HFF-Myc (cell line): ENCODE measurements around the gene POMP.

Experiments
- DNase-seq: peaks from one replicate; pipeline ENCODE4 v3.0.0-alpha.2; 2011; ENCODE audit warnings: low read depth; ENCODE audit errors: extremely low read depth
- H3K4me3 ChIP-seq: replicated peaks from 2 replicates; pipeline ENCODE4 v1.5.1; 2011; ENCODE audit warnings: low read depth, mild to moderate bottlenecking, control low read depth, low read length
- TF ChIP-seq, protein P1 (sequence below): IDR thresholded peaks from 2 replicates; pipeline ENCODE4 v1.5.1; 2012; ENCODE audit warnings: mild to moderate bottlenecking, low read depth, low read length, control low read depth; ENCODE audit errors: missing control alignments

POMP gene

DNA sequence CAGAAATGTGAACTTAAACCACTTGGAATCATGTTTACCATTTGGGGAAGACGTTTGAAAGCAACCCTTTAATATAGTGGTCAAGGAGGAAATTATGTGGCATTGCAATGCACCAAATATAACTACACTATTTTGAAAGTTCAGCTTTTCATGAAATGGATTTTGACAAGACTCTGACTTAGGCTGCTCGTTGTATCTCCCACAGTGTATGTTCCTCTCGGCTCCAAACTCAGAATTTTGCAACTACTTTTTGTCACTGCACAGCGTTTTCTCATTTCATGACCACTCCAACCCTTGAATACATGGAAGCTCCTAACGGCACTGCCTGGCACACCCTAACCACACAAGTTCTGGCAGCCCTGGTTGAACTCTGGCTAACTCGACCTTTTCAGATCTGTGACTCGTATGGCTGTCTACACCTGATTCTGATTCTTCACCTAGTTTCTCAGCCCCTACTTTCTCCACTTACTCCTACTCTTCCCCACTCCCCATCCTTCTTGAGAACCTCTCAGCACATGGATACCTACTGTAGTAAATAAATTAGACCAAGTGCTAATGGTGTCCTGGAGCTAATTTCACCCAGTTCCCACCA, 7.0 kb upstream of the POMP start:
- TF ChIP-seq, protein P1, sequence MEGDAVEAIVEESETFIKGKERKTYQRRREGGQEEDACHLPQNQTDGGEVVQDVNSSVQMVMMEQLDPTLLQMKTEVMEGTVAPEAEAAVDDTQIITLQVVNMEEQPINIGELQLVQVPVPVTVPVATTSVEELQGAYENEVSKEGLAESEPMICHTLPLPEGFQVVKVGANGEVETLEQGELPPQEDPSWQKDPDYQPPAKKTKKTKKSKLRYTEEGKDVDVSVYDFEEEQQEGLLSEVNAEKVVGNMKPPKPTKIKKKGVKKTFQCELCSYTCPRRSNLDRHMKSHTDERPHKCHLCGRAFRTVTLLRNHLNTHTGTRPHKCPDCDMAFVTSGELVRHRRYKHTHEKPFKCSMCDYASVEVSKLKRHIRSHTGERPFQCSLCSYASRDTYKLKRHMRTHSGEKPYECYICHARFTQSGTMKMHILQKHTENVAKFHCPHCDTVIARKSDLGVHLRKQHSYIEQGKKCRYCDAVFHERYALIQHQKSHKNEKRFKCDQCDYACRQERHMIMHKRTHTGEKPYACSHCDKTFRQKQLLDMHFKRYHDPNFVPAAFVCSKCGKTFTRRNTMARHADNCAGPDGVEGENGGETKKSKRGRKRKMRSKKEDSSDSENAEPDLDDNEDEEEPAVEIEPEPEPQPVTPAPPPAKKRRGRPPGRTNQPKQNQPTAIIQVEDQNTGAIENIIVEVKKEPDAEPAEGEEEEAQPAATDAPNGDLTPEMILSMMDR: no peak
- DNase-seq: no peak
- H3K4me3 ChIP-seq: no peak overlapping the region

DNA sequence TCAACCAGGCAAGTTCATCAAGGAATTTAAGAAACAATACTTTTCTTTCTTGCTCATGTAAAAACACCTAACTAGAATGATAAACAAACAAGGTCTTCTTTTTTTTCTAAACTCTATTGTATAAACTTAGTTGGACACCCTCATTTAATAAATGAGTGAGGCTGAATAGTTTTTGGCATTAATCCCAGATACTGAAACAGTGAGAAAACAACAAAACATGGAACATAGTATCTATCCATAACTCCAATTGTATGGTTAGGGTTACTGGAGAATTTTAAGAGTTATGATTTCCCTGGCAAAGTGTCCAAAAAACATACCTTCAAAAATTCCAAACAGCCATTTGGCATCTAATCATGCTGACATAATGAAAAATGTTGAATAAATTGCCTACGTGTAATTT, 5.8 kb upstream of the POMP start:
- DNase-seq: no peak
- no peak overlapping the region for H3K4me3 ChIP-seq
- TF ChIP-seq, protein P1: no peak

DNA sequence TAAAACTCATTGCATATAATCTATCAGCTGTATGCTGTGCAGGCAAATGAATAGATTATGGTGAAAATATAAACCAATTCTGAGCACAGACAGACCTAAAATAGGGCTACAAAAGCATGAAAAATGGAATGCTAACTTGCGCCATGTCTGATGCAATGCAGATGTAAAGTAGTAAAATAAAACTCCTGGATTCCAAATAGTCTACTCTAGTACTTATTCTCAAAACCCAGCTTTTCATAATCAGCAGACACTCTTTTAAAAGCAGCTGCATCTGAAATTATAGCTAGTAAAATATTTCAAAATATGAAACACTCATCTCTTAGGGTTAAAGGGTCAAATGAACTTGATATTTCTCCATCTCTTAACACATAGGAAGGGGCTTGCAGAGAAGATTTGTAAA, 4.7 kb upstream of the POMP start:
- TF ChIP-seq, protein P1: no peak
- DNase-seq: no peak
- no peak overlapping the region for H3K4me3 ChIP-seq

DNA sequence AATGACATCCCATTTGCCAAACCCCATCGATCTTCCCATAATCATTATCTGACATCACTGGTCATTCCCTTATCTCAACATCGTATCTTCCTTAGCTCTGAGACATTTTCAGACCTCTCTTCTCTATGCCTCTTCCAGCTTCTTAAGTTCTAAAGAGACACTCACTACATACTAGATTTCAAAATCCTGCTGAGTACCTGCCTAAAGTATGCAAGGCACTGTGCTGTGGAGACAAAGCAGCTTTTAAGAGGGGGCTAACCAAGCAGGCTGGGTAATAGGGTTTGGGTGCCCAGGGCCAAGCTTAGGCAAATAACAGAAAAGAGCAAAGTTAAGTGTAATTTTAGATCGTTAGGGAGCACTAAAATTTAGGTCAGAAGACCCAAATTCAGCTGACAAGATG, 3.4 kb upstream of the POMP start:
- no peak for DNase-seq
- no peak overlapping the region for H3K4me3 ChIP-seq
- TF ChIP-seq, protein P1: no peak

DNA sequence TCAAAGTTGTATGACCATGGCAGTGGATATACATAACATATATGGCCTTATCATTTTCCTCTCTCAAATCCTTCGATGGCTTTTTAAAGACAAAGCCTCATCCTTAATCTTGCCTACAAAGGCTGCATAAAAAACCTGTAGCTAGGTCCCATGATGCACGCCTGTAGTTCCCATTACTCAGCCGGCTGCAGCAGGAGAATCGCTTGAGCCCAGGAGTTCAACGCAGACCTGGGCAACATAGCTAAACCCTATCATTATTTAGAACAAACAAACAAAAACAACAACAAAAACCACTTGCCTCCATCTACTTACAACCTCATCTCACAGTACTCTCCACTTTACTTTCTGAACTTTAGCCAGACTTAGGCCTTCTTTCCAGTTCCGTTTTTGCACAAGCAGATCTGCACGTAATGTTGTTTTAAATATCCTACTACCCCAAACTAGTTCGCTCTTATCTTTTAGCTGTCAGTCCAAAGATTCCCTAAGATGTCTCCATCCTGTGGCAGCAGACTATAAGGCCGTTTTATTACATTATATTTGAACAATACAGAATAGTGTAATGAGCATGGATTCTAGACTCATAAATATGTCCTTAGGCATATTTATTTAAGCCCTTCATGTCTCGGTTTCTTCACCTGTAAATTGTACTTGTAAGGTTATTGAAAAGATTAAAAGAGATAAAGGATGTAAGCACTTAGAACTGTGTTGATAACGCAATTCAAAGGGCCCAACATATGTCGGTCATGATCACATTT, 969 bp upstream of the POMP start:
- DNase-seq: no peak
- TF ChIP-seq, protein P1: no peak
- H3K4me3 ChIP-seq: peak overlapping the region; percentile 71

DNA sequence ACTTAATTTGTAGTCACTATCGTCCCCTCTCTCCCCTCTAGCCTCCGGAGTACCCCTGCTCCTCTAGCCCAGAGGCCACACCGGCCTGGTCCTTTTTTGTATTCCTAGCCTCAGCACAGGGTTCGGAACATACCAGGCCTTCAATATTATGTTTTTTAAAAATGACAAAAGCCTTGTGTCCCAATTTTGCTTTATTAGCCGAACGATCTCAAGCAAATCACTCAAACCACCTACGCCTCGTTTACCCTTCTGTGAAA, 463 bp upstream of the POMP start:
- H3K4me3 ChIP-seq: peak overlapping the region; percentile 71
- TF ChIP-seq, protein P1: no peak

DNA sequence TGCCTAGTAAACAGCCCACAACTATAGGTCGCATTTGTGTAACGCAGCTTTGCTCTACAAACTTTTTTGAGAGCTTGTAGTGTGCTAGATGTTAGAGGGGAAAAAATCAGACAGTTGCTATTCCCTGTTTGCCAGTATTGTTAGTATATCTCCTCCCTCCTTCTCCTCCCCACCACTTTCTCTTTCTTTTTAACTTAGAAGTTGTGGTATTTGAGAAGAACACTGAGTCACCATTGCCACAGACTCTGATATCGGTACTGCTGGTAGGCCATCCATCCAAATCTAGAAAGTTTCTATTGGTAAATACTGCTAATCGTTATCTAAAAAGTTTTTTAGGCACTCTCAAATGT, 666 bp downstream of the POMP start:
- peak overlapping the region; percentile 71 for H3K4me3 ChIP-seq
- DNase-seq: no peak
- TF ChIP-seq, protein P1: no peak

More for the DNA sequence above, 463 bp upstream of the POMP start:
- no peak for DNase-seq
